HUES64 (cell line): ENCODE results near the gene COL2A1.

ENCODE experiments used
- H3K27ac ChIP-seq: 2 replicates; pipeline ENCODE4 v1.7.0; 2013; ENCODE audit warnings: low read depth, low read length, inconsistent platforms
- H3K27me3 ChIP-seq: 2 replicates; pipeline ENCODE4 v1.6.1; 2013; ENCODE audit warnings: mild to moderate bottlenecking, low read length; ENCODE audit not compliant: insufficient read depth
- H3K36me3 ChIP-seq: 2 replicates; pipeline ENCODE4 v1.6.1; 2013; ENCODE audit warnings: mild to moderate bottlenecking, low read length; ENCODE audit not compliant: insufficient read depth
- H3K4me1 ChIP-seq: 2 replicates; pipeline ENCODE4 v1.6.1; 2013; ENCODE audit warnings: mild to moderate bottlenecking, low read length, moderate library complexity; ENCODE audit not compliant: insufficient read depth
- H3K4me3 ChIP-seq: 2 replicates; pipeline ENCODE4 v1.5.1; 2013; ENCODE audit warnings: mild to moderate bottlenecking, low read length, moderate library complexity
- H3K9ac ChIP-seq: 2 replicates; pipeline ENCODE4 v1.6.1; 2013; ENCODE audit warnings: mild to moderate bottlenecking, low read depth, low read length
- H3K9me3 ChIP-seq: 2 replicates; pipeline ENCODE4 v1.6.1; 2013; ENCODE audit warnings: low read depth, low read length; ENCODE audit not compliant: insufficient read depth
- WGBS: fragments of 150-250, 120-280 bp; methylation state at CpG from one replicate; pipeline ENCODE4 v1.1.7; 2013; ENCODE audit warnings: missing lambda C conversion rate; 5-methylcytosine and 5-hydroxymethylcytosine counted together

The COL2A1 gene

DNA sequence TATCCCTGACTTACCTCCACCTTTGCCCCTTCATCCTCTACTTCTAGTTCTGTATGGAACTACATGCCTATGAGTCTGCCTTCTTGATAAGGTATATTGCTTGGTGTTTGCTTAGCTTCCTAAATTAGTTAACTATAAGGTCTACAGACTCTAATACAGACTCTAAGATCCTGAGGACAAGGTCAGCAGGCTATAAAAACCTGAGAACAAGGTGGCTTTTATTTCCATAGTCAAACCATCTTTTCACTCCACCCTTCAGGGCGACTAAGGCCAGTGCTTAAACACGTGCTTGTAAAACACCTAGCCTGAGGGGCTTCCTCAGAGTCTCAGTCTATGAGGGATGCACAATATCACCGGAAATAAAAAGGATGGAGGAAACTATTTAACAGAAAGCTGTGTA lies 36.1 kb upstream of the COL2A1 start:
- H3K36me3 ChIP-seq = peaks cover 26% of the 10 kb centered on the region
- H3K27me3 ChIP-seq = peaks cover 35% of the 10 kb centered on the region
- WGBS = 88% methylated on average over 3 of the region's 3 CpGs
- no peaks in the 10 kb centered on the region for H3K9me3 ChIP-seq
- H3K4me1 ChIP-seq = peaks cover 19% of the 10 kb centered on the region
- no peak overlapping the region for H3K4me3 ChIP-seq
- H3K27ac ChIP-seq = no peak overlapping the region
- H3K9ac ChIP-seq = no peak overlapping the region

DNA sequence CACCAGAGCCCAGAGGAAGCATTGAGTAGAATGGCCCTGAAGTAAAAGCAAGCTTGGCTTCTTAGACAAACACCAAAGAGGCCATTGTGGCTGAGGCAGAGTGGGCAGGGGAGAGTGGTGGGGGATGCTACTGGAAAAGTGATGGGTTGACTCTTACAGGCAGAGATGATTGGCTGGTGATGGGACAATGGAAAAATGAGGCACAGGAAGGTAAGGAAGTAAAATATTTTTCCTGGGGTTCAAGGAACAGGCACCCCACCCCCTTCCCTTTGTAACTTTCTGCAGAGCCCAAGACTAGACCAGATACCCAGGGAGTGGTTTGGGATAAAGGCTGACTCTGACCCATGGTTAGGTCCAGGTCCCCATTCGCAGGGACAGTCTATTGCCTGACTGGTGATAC lies 34.9 kb upstream of the COL2A1 start:
- Histone ChIP-seq H3K9me3 (no peaks in the 10 kb centered on the region), H3K27me3 (peaks cover 47% of the 10 kb centered on the region), H3K4me1 (peaks cover 19% of the 10 kb centered on the region), H3K4me3 (no peak overlapping the region), H3K27ac (no peak overlapping the region), H3K36me3 (peaks cover 15% of the 10 kb centered on the region), H3K9ac (no peak overlapping the region)
- WGBS = 95% methylated on average over 1 of the region's 1 CpG

DNA sequence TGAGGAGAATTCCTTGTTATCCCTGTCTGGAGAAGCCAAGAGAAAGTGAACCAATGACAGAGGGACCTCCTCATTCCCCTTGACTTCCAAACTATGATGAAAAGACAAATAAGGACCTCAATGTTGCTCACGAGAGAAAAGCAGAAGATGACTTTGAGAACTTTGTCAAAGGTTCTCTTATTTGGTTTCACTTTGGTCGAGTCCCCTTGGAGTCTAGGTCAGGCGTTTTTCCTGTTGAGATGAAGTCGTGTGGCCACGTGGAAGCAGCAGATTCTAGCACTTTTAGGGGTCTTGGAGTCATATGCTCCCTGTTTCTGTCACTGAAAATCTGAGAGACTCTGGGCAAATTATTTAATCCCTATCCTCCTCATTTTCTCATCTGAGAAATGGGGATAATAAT lies 33.8 kb upstream of the COL2A1 start:
- 75% methylated on average over 5 of the region's 5 CpGs for WGBS
- Histone ChIP-seq H3K4me1 (peaks cover 19% of the 10 kb centered on the region), H3K4me3 (peak overlapping the region; percentile 36), H3K9me3 (no peaks in the 10 kb centered on the region), H3K27me3 (peaks cover 58% of the 10 kb centered on the region), H3K36me3 (peaks cover 5% of the 10 kb centered on the region; the same call in 1 of the 2 replicates), H3K27ac (peak overlapping the region; percentile 81), H3K9ac (peak overlapping the region; percentile 72)

DNA sequence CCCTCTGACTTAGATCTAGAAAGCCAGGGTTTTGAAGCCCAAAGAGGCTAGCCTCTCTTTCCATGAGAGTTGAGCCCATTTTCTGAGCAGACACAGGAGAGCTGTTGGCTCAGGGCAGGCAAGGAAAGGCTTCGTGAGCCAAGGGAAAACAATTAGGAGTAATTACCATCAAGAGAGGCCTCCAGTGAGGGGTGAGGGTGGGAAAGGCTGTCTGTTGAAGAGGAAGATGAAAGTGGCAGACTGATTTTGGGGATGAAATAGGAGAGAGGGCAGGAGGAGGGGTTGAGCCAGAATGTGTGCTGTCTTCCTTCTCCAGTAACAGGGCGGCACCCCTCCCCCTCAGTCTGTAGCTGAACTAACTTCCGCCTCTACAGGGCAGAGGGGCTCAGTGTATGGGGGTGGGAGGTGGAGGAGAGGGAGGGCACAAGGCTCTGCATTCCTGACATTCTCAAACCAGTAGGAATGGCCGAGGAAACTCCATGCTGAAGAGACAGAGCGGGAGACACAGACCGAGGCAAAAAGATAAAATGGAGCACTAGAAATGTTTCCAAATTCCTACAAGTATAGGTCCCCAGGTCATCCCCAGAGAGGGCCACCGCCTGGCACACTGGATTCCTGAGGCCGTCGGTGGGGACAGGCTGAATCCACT lies 33.1 kb upstream of the COL2A1 start:
- peaks cover 19% of the 10 kb centered on the region for H3K4me1 ChIP-seq
- peaks cover 65% of the 10 kb centered on the region for H3K27me3 ChIP-seq
- WGBS = 4% methylated on average over 8 of the region's 9 CpGs
- peak overlapping the region; percentile 72 for H3K9ac ChIP-seq
- no peaks in the 10 kb centered on the region for H3K36me3 ChIP-seq
- H3K9me3 ChIP-seq = no peaks in the 10 kb centered on the region
- H3K4me3 ChIP-seq = peak overlapping the region; percentile 36
- peak overlapping the region; percentile 81 for H3K27ac ChIP-seq

DNA sequence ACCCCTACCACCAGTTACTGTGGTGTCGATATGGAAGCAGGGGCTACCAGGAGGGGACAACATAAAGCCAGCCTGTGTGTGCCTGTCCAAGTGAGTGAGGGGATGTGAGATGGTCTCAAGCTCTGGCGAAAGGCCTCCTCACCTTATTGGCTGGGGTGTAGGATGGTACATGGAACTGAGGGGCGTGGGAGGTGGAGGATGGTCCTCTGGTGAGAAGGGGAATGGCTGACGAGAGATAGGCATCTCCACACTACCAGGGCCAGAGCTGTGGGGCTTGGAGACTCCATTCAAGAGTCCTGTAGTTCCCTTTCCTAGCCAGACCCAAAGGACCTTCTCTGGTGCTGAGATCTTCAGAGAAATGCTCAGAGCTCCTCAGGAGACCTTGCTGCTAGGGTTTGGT lies 32.5 kb upstream of the COL2A1 start:
- H3K9me3 ChIP-seq = no peaks in the 10 kb centered on the region
- peaks cover 71% of the 10 kb centered on the region for H3K27me3 ChIP-seq
- H3K9ac ChIP-seq = peak overlapping the region; percentile 36; the same call in 1 of the 2 replicates
- peak overlapping the region; percentile 17; the same call in 1 of the 2 replicates for H3K4me3 ChIP-seq
- WGBS = 92% methylated on average over 4 of the region's 4 CpGs
- peaks cover 19% of the 10 kb centered on the region for H3K4me1 ChIP-seq
- peak overlapping the region; percentile 29 for H3K27ac ChIP-seq
- H3K36me3 ChIP-seq = no peaks in the 10 kb centered on the region

DNA sequence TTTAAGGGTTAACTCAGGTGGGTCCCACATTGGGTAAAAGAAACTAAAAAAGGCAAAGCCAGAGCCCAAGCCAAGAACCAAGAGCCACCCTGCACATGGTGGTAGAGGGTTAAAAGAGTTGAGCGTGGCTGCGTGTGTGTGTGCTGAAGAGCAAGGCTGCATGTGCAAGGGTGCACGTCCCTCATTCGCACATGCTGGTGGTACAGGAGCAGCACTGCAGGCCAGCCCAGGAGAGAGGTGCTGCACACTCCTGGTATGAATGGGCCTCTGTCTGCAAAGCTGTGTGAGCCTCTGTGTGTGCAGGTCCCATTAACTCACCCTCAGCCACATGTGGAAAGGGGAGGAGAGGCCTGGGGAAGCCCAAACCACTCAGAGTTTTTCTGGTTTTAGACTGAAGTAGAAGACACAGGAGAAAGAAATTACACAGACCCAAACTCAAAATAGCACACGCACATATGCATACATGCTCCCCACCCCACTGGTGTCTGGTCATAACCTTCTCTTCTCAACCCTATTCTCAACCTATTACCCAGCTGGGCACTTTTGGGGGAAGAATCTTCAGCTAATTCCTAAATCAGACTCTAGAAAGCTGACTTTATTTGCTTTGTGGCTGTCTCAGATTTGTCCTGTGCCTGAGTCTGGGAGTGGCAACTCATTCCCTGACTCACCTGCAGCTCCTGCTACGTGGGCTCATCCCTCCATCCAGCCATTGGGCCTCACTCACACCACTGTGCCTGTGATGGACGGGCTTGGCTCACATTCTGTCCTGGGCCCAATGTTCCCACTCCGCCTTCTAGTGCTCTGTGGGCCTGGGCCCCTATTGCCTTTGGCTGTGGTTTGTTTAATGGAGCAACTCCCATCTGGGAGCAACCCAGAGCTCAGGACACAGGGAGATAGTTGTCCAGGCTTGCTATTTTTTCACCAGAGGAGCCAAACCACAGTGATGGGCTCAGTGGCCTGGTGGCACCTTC lies 30.8 kb upstream of the COL2A1 start:
- WGBS = 90% methylated on average over 8 of the region's 8 CpGs
- Histone ChIP-seq H3K4me3 (no peak overlapping the region), H3K36me3 (no peaks in the 10 kb centered on the region), H3K27me3 (peaks cover 88% of the 10 kb centered on the region), H3K9ac (no peak overlapping the region), H3K4me1 (peaks cover 19% of the 10 kb centered on the region), H3K9me3 (no peaks in the 10 kb centered on the region), H3K27ac (no peak overlapping the region)

DNA sequence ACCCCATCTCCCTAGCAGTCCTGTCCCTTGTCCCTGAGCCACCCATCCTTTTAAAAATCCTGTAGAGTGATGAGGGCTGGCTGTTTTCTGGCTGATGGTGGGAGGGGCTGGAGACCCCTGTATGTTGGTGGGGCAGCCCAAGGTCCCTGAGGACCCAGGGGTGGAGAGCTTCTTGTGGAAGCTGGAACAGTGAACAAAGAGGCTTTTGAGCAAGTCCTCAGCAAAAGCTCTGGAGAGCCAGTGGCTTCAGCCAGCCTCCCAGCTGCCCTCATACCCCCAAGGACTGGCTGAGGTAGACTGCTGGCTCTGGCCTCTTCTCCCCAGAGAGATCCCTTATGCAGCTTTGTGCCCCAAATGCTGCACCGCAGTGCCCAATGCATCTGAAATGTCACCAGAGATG lies 29.2 kb upstream of the COL2A1 start:
- H3K9me3 ChIP-seq = no peaks in the 10 kb centered on the region
- H3K27ac ChIP-seq = no peak overlapping the region
- H3K27me3 ChIP-seq = peaks cover 91% of the 10 kb centered on the region
- H3K9ac ChIP-seq = no peak overlapping the region
- H3K4me3 ChIP-seq = no peak overlapping the region
- no peaks in the 10 kb centered on the region for H3K36me3 ChIP-seq
- peaks cover 26% of the 10 kb centered on the region for H3K4me1 ChIP-seq
- WGBS = 100% methylated on average over 1 of the region's 1 CpG

DNA sequence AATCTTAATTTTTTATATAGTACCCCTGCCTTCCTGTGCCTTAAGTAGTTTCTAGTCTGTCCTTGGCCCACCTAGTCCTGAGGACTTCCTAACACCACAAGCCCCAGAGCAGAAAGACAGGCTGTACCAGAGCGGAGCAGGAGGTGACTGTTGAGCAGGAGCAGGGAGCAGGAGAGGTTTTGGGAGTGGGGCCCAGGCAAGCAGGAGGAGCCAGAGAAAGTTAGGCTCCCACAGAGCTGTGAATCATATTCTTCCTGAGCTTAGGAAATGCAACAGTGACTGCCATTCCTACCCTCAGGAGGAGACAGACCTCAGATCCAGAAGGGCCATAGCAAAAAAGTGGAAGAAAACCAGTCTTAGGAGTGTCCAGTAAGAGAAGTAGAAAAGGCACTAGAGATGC lies 28.3 kb upstream of the COL2A1 start:
- H3K4me1 ChIP-seq = peaks cover 22% of the 10 kb centered on the region
- H3K27ac ChIP-seq = no peak overlapping the region
- H3K27me3 ChIP-seq = peaks cover 91% of the 10 kb centered on the region
- no peaks in the 10 kb centered on the region for H3K9me3 ChIP-seq
- H3K4me3 ChIP-seq = no peak overlapping the region
- H3K36me3 ChIP-seq = no peaks in the 10 kb centered on the region
- WGBS = 90% methylated on average over 1 of the region's 1 CpG
- H3K9ac ChIP-seq = no peak overlapping the region

DNA sequence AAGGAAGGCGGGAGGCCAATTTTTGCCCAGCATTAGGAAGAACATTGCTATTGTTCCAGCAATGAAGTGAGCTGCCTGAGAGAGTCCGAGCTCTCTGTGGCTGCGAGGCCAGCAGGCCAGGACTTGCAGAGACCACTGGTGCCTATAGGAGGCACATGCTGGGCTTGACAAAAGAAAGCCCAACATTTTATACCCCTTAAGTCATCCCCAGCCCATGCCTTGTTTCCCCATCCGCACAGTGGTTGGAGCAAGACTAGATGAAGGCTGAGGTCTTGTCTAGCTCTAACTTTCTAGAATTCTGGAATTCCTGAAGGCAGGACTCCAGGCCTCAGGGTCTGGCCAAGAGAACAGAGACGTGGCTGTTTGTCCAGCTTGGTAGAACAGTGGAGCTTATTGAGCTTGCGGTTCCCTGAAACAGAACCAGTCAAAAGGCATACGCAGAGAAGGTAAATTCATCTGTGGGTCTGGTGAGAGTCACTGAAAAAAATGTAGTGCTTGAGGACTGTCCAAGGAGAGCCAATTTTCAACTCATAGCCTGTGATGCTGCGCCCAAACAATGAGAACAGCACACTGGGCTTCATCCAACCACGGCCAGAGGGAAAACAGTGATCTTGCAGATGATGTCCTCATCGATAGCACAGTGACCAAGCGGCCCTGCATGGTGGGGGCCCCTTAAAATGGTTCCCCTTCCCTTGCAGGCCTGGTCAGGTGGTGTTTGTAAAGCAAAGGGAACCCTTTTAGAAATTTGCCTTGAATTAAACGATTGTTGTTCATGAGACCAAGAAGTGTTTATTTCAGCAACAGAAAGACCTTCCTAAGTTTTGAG lies 27.1 kb upstream of the COL2A1 start:
- peaks cover 99% of the 10 kb centered on the region for H3K27me3 ChIP-seq
- peaks cover 17% of the 10 kb centered on the region; the same call in 1 of the 2 replicates for H3K4me1 ChIP-seq
- no peak overlapping the region for H3K4me3 ChIP-seq
- 89% methylated on average over 12 of the region's 12 CpGs for WGBS
- no peak overlapping the region for H3K9ac ChIP-seq
- no peaks in the 10 kb centered on the region for H3K36me3 ChIP-seq
- H3K27ac ChIP-seq = no peak overlapping the region
- H3K9me3 ChIP-seq = no peaks in the 10 kb centered on the region

DNA sequence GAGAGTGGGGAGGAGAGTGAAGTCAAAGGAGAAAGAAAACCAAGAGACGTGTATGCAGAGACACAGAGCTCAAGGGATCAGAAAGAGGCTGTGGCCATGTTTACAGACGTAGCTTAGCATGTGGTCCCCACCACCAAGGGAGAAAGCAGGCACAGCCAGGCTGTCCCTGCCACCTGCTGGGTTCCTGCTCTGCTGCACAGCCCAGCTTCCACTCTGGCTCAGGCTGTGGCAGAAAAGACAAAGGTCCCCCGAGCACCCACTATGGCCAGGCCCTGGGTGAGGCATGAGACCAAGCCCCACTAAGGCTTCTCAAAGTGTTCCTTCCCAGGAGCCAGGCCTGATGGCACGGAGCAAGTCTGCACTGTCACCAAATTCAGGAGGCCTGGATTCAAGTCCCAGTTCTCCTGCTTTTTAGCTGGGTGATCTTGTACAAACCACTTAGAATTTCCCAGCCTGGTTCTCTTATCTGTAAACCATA lies 25.9 kb upstream of the COL2A1 start:
- Histone ChIP-seq H3K36me3 (no peaks in the 10 kb centered on the region), H3K4me1 (peaks cover 17% of the 10 kb centered on the region; the same call in 1 of the 2 replicates), H3K27ac (no peak overlapping the region), H3K9ac (no peak overlapping the region), H3K27me3 (peaks cover 100% of the 10 kb centered on the region), H3K9me3 (no peaks in the 10 kb centered on the region), H3K4me3 (no peak overlapping the region)
- WGBS = 71% methylated on average over 4 of the region's 4 CpGs
